ENCODE results near the gene KLHL21.
"Not testable (repeated sequence)": the region's sequence is repeated elsewhere in the genome, so short reads cannot be mapped to it uniquely, and the experiment has no call there.

The KLHL21 gene

GRCh38 chr1:6584126-6585080 is 18.3 kb downstream of the KLHL21 start:
- DNase-seq (ENCODE audit: low read depth) = no peak

GRCh38 chr1:6582370-6582769 is 20.3 kb downstream of the KLHL21 start:
- no peak for DNase-seq (ENCODE audit: low read depth)

- DNase-seq (ENCODE audit: low read depth) = no peak
Observed at GRCh38 chr1:6581561-6582305, 20.9 kb downstream of the KLHL21 start.

GRCh38 chr1:6580593-6581409 is 21.9 kb downstream of the KLHL21 start:
- peak; percentile 20 for DNase-seq (ENCODE audit: low read depth)

- no peak for DNase-seq (ENCODE audit: low read depth)
Observed at GRCh38 chr1:6580119-6580592, 22.5 kb downstream of the KLHL21 start.

- peak; percentile 95 for DNase-seq (ENCODE audit: low read depth)
Observed at GRCh38 chr1:6579374-6580118, 23.1 kb downstream of the KLHL21 start, which contains the start of gene ZBTB48. ZBTB48 (plus strand) TSS chr1:6579994; CDS start chr1:6580610, 616 bp downstream.

GRCh38 chr1:6578624-6579373 is 23.9 kb downstream of the KLHL21 start:
- DNase-seq (ENCODE audit: low read depth) = no peak

GRCh38 chr1:6577831-6578525 is 24.7 kb downstream of the KLHL21 start:
- DNase-seq (ENCODE audit: low read depth) = no peak

GRCh38 chr1:6574818-6575217 is 27.9 kb downstream of the KLHL21 start:
- DNase-seq (ENCODE audit: low read depth) = no peak

GRCh38 chr1:6574025-6574620 is 28.5 kb downstream of the KLHL21 start:
- no peak for DNase-seq (ENCODE audit: low read depth)

GRCh38 chr1:6572653-6573383 is 29.9 kb downstream of the KLHL21 start:
- no peak for DNase-seq (ENCODE audit: low read depth)

GRCh38 chr1:6570987-6571386 is 31.7 kb downstream of the KLHL21 start:
- DNase-seq (ENCODE audit: low read depth) = no peak

- no peak for DNase-seq (ENCODE audit: low read depth)
Observed at GRCh38 chr1:6570100-6570499, 32.6 kb downstream of the KLHL21 start.

GRCh38 chr1:6569033-6569432 is 33.6 kb downstream of the KLHL21 start:
- DNase-seq (ENCODE audit: low read depth) = no peak

GRCh38 chr1:6560267-6560666 is 42.4 kb downstream of the KLHL21 start:
- DNase-seq (ENCODE audit: low read depth) = no peak

- DNase-seq (ENCODE audit: low read depth) = not testable (repeated sequence)
Observed at GRCh38 chr1:6559161-6559560, 43.5 kb downstream of the KLHL21 start.

- no peak for DNase-seq (ENCODE audit: low read depth)
Observed at GRCh38 chr1:6557597-6557996, 45.1 kb downstream of the KLHL21 start.

- no peak for DNase-seq (ENCODE audit: low read depth)
Observed at GRCh38 chr1:6554907-6555778, 47.5 kb downstream of the KLHL21 start, which contains the start of gene TAS1R1. TAS1R1 (plus strand) TSS chr1:6555307; CDS start chr1:6555374, 67 bp downstream.

Data from iris pigment epithelial cell (primary cell).